NCI-H524 (cell line): Measurements from ENCODE around the gene UBAP2L.
A peak's percentile ranks its signal among the peaks of the same experiment; 100 is the strongest.
"Not testable (repeated sequence)": the region's sequence is repeated elsewhere in the genome, so short reads cannot be mapped to it uniquely, and the experiment has no call there.

ENCODE experiments used
- DNase-seq, 2 experiments: peaks; one replicate each; lab custom pipeline; 2025; lab: John Stamatoyannopoulos, UW

The UBAP2L gene

DNA sequence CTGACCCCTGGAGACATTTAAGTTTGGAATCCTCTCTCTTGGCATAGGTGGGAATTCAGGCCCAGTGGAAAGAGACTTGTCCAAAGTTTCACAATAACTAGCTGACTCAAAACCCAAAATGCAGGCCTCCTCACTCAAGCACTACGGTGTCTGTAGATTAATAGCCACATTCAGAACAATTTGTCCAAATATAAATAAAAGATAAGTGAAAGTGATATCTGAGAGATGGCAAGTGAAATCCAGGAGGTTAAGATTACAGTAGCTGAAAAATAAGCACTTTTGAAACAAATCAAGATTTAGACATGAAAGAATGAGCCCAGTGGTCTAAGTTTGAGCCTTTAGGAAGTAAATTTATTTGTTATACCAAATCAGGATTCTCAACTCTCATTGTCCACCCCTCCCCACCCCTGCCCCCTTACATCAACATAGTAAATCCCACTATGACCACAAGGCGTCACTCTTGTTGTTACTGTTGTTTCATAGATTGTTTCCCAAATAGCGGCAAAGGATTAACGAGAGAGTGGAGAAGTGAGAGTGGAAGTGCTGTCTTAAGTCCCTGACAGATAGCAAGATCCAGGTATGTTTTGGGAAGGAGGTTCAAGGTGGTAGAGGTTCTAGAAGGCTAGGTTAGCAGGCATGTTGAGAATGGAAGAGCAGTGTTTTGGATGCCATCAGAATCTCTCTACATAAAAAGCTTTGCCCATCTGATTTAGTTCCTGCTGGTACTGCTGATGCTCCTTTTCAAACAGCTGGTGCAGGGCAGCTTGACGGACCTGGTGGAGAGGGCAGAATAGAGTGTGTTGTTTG lies 21.8 kb upstream of the UBAP2L start:
- DNase-seq = peak; percentile 26 to 65

DNA sequence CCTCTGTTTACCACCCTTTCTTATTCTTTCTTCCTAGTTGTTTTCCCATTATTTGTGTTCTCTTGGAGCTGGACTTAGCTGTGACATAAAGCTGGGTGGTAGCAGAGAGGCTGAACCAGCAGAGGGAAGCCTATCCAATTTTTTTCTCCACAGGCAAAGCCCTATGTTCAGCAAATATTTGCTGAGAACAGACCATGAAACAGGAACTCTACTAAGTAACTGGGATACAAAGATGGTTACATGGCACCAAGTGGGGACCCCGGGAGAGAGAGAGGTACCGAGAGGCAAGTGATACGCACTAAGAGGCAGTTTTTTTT lies 21.2 kb upstream of the UBAP2L start:
- no peak for DNase-seq

DNA sequence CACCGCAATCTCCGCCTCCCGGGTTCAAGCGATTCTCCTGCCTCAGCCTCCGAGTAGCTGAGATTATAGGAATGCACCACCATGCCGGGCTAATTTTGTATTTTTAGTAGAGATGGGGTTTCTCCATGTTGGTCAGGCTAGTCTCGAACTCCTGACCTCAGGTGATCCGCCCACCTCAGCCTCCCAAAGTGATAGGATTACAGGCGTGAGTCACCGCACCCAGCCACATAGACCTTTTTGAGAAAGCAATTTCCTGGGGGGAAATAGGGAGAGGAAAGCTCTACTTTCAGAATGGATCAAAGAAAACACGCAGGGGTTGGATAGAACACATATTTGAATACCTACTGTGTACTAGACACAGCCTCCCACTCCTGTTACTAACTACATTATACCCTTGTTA lies 15.0 kb upstream of the UBAP2L start:
- DNase-seq = not testable (repeated sequence)

DNA sequence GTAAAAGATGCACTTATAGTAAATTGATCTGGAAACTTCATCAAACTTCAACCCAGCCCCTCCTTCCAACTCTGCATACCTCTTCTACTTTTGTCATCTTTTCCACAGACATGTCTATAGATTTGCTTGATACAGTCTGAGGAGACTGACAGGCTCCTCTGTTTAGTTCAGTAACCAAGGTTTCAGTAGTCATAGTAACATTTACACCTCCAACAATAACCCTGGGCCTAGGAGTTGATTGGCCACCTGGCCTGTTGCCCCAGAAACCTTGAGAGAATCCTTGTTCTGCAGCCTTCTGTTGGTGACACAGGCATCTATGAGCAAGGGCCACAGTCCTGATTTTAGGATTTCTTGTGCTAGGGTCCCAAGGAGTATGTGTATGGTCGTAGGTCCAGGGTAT lies 14.6 kb upstream of the UBAP2L start, which contains the start of gene CFAP141:
Gene CFAP141, minus strand, starts transcription at position 138 of the 400 bp plus-strand sequence. Its CDS starts 26 bp downstream, at position 112.
- DNase-seq = no peak

DNA sequence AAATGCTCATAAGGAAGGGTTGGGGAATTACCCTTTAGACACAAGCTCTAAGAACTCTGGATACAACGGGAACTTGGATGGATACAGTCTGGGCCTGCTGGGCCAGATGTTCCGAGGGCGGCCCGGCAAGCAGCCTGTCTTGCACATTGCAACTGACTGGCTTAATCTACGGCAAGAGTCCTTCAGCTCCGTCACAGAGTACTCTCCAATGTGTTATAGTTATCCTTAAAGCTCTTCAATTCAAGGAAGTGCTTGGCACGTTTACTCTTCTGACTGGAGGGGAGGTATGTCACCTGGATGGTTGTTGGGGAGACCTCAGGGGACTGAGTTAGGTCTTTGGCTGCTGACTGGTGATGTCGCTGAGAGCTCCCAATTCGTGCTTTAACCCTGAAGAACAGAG lies 13.5 kb upstream of the UBAP2L start:
- DNase-seq = no peak

DNA sequence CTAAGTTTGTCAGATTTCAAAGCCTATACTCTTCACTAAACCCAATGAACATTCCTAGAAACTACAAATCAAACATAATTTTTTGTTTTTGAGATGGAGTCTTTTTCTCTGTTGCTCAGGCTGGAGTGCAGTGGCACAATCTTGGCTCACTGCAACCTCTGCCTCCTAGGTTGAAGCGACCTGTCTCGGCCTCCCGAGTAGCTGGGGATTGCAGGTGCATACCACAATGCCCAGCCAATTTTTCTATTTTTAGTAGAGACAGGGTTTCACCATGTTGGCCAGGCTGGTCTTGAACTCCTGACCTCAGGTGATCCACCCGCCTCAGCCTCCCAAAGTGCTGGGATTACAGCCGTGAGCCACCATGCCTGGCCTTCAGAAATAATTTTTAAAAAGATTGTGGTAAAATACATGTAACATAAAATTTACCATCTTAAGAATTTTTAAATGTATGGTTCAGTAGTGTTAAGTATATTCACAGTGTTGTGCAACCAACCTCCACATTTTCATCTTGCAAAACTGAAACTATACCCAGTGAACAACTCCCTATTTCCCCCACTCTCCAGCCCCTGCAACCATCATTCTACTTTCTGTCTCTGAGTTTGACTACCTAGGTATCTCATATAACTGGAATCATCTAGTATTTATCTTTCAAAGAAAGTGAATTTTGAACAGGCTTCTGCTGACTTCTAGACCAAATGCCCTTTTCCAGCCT lies 11.9 kb upstream of the UBAP2L start:
- DNase-seq = no peak

DNA sequence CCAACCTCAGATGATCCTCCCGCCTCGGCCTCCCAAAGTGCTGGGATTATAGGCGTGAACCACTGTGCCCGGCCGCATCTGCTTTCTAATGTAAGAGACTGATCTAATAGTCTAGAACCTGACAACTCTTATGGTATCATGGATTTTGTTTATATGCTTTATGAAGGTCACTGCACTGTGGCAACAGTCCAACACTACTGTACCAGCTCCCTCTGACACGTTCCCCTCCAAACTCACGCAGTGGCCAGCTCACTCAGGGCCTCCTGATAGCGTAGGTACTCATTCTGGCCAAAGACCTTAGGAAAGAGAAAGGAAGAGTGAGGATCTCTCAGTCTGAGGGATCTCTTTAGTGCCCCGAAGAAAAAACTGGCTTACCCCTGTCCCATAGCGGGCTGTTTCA lies 8.7 kb upstream of the UBAP2L start:
- DNase-seq = no peak

DNA sequence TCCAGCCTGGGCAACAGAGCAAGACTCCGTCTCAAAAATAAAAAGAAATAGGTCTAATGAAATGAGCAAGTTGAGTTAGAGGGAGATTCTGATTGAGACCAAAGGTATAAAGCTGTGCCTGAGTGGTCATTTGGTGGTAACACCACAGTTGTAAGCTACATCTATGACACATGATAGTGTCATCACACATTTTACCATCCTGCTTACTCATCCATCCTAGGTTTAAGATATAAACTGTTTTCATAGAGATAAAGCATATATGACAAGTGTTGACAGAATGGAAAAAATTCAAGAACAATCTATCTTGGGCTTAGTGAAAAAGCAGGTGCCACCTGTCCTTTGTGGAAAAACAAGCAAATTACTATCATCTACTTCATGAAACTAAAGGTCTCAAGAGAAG lies 7.5 kb upstream of the UBAP2L start:
- no peak for DNase-seq

DNA sequence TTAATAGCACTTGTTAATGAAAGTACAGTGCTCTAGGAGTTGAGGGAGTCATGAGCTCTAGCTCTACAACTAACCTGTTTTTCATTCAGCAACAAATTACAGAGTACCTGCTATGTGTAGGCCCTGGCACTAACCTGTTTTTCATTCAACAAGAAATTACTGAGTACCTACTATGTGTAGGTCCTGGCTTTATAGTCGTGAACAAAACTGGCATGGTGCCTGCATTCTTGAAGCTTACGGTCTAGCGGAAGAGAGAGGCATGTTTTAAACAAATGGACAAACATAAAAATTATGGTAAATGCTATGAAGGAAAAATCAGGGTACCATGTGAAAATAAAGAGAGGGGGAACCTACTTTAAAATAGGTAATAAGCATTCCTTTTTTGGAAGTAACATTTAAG lies 2.2 kb upstream of the UBAP2L start:
- no peak for DNase-seq

DNA sequence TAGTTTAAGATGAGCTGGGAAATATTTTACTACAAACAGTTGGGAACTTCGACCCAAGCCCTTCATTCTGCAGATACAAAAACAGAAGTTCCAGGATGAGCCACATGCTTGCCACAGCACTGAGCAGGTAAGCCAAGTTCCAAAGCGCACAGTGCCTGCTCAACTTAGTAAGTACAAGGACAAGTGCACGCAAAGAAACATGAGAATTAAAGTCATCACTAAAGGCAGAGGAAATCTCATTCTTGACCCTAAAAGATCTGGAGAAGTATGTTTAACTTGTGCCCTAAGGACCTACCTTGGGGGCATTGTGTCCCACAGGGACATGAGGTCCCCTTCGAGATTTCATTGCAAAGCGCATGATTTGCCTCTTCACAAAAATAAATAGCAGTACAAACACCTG lies 1.2 kb upstream of the UBAP2L start:
- no peak for DNase-seq

DNA sequence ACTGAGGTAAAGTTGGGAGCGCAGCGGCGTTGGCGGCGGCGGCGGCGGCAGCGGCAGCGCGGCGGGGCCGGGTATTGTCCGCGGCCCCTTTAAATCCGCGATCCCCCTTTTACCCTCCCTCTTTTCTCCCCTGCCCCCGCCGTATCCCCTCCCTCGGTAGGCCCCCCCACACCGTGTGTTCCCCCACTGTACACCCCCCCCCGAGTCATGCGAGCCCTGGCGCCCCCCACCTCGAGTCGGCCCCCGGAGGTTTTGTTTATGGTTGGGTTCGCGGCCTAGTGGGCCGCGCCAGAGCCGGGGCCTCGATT lies 169 bp downstream of the UBAP2L start:
- DNase-seq = no peak

DNA sequence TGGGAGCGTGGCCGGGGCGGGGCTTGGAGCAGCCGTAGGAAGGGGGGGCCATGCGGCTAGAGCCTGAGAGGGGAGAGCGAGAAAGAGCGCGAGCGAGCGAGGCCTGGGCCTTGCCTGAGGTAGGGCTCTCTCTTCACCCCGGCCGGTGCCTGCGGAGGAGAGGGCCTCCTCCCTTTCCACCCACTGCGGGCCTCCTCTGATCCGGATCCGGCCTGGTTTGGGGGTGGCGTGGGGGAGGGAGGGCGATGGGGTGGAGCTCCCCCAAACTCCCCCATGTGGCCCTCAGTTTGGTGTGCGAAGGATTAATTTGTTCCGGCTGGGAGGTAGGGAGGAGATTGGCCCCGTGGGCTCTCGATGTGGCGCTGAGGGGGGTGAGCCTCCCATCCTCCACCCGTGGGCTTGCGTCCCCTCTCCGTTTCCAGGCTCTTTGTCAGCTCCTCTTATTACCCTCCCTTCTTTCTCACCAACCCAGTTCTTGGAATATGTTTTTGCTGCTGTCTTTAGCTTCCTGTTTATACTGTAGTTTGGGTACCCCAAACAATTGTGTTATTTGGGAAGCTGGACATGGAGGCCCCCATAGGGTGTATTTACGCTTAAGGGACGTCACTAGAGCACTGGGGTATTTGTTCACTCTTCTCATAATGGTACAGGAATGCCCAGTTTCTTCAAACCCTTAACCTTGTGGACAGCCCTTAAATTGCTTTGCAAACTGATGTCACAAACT lies 685 bp downstream of the UBAP2L start:
- DNase-seq = peak; percentile 7 to 37

DNA sequence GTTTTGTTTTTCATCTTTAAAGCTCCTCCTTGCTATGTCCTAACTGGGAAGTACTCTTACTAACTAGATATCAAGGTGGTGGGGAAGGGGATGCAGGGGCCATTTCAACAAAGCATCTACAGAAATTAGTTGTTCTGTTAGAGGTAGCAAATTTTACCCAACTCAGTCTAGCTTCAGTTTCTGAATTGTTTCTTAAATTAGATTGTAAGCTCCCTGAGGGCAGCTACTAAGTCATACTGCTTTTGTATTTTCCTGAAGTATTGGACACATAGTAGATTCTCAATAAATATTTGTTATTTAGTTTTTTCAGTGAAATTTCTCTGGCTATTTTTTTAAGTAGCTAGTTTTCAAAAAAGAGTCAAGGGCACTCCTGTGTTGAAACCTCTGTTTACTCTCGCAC lies 1.8 kb downstream of the UBAP2L start:
- no peak for DNase-seq

DNA sequence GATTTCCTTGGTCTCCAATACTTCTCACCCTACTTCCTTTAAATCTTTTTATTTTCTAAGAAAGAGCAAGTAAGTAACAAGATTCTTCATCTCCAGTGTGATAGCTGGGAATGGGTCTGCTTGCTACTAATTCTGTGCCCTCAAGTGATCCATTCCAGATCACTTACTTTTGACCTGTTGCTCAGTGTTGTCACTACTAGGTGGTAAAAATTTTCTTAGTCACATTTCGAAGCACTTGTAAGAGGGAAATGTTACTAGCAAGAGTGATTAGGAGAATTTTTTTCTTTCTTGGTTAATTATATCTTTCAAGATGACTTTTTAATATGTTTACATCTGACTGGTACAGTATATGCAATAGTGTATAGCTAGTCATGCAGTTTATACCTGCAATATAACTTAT lies 2.2 kb downstream of the UBAP2L start:
- no peak for DNase-seq

DNA sequence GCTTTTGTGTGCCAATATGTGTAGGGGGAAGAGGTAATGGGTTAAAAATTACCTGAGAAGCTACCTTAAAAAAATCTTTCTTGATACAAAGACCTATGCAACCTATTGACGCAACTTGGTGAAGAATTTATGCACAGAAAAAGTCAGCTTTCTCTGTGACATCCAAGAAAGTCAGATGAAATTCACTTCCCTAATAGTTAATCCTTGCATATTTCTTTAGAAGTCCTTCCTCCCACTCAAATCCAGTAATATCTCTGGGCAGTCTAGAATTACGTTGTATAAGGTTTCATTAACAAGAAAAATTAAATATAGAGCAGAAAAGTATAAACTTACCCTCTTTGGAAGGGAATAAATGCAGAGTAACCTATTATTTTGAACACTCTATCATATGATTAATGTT lies 2.9 kb downstream of the UBAP2L start:
- no peak for DNase-seq

DNA sequence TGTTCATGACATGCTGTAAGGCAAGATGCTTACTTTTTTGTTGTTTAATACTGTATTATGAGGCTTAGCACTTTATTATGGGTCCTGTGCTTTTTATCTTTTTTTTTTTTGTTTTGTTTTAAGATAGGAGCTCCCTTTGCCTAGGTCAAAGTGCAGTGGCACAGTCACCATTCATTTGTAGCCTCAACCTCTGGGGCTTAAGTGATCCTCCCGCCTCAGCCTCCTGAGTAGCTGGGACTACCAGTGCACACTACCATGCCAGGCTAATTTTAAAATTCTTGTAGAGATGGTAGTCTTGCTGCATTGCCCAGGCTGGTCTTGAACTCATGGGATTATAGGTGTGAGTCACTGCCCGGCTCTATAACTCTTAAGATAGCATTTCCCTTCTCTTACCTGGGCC lies 4.6 kb downstream of the UBAP2L start:
- no peak for DNase-seq

DNA sequence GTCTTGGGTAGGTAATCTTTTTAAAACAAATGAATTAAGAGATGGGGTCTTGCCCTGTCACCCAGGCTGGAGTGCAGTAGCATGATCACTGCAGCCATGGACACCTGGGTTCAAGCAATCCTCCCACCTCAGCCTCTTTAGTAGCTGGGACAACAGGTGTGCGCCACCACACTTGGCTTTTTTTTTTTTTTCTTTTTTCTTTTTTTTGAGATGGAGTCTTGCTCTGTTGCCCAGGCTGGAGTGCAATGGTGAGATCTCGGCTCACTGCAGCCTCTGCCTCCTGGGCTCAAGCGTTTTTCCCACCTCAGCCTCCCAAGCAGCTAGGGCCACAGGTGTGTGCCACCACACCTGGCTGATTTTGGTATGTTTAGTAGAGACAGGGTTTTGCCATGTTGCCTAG lies 10.4 kb downstream of the UBAP2L start:
- not testable (repeated sequence) for DNase-seq

DNA sequence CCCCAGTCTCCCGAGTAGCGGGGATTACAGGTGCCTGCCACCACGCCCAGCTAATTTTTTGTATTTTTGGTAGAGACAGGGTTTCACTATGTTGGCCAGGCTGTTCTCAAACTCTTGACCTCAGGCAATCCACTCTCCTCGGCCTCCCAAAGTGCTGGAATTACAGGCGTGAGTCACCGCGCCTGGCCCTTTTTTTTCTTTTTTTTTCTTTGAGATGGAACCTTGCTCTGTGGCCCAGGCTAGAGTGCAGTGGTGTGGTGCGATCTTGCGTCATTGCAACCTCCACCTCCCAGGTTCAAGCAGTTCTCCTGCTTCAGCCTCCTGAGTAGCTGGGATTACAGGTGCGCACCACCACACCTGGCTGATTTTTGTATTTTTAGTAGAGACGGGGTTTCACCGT lies 12.4 kb downstream of the UBAP2L start:
- DNase-seq = not testable (repeated sequence)

DNA sequence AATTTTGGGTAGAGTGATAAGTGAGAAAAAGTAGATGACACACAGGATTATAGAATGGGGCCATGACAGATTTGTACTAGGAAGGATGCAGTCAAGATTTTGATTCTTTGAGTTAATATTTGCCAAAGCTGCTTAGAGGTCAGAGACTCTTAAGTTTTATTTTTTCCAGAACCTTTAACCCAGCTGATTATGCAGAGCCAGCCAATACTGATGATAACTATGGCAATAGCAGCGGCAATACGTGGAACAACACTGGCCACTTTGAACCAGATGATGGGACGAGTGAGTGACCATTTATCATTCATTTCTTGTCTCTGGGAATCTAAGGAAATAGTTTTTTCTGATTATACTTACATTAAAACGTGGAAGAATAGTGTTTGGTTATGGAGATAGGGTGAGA lies 16.1 kb downstream of the UBAP2L start:
- DNase-seq = no peak

DNA sequence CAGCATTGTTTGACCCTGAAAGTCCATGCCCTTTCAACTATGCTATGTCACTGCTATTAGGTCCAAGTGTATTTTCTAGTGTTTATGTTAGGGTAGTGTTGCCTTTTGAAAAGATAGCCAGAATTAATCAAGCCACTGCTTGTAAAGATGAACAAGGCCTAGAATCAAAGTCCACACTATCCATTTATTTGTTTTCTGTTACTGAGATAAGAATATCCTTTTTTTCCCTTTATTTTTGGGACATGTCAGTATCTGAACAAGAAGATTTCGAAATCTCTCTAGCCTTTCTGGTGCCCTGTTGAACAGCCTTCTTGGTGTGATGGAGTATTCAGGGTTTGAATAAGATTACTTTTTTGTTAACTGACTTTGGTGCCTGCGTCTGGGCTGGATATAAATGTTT lies 16.7 kb downstream of the UBAP2L start:
- DNase-seq = no peak

DNA sequence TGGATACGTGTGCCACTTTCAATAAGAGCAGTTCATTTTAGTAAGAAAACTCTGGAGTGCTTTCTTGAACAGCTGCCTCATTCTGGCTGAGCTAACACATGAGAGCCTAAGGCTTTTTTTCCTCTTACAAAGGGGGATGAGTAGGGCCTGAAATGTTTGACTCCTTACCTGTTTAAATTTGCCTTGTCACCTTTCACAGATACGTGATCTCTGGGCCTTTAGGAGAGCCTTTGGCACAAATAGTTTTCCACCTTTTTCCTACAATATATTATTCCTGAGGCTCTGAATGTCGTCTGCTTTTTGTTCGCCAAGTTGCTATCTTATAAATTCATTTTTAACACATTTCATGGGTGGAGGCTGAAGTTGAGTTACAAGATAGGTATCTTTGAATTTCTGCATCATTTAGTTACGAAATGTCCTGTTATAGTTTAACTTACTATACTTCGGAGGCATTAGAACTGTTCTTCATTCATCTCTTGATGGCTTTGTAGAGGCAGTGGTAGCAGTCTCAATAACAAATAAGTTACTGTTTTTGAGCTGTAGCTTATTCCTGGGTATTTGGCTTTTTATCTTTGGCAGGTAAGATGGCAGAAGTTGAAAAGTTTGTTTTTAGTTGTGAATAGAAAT lies 17.2 kb downstream of the UBAP2L start:
- DNase-seq = no peak

DNA sequence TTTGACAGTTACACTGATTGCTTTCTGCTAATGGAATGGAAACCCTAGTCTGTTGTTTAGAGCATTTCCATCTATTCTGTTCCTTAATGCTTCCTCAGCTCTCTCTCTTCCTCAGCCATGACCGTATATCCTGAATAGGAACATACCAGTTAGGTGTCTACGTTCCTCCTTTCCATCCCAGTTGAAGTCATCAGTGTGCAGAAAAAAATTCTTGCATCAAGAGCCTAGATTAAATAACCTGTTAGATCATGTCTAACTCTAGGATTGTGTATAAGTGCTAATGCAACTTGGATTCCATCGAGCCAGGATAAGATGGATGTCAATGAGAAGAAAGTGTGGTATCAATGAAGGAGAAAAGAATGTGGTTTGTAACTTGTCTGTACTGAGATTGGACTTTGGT lies 18.7 kb downstream of the UBAP2L start:
- no peak for DNase-seq
